Adrenal gland (tissue), 5 donors: Measurements from ENCODE around the gene POU4F3.

Source experiments
- CTCF ChIP-seq, 6 experiments: fragments of 450-650 bp in 4 of 6; fragments of 200-600 bp in 2 of 6; sonication (generic) in 1 of 6; IDR thresholded peaks; 1 replicate in 5 of 6; 2 replicates in 1 of 6; pipeline versions ENCODE4 v1.5.1 to v1.8.0; 2016 to 2021; ENCODE audit warnings: antibody characterized with exemption in 6 of 6, mild to moderate bottlenecking in 2 of 6, moderate library complexity in 1 of 6
- POLR2A ChIP-seq, 2 donors: fragments of 450-650 bp; IDR thresholded peaks; one replicate each; pipeline ENCODE4 v1.6.1; 2017; ENCODE audit warnings: antibody characterized with exemption in 2 of 2, mild to moderate bottlenecking in 2 of 2, moderate library complexity in 1 of 2
- donor health status: DM: no; HTN: no; CAD: no.

GRCh38 chr5:146301626-146302025, 37.0 kb upstream of the POU4F3 start:
- TF ChIP-seq CTCF (IDR thresholded peaks at IDR 0.05) (no peak), POLR2A (IDR thresholded peaks at IDR 0.05) (no peak)
